ENCODE data around the gene RUNX1. TPM values are rescaled to one million over a fixed set of nuclear protein-coding genes. Genes with fewer than 3 reads are reported as not detected.

Gene RUNX1
- total RNA-seq, 1 donor from 2014 or later: 62.1 TPM

GRCh38 chr21:35035581-35035980 is 13.5 kb downstream of the RUNX1 start:
- no peak overlapping the region for H3K27ac ChIP-seq
- intact Hi-C loops (cut with DNase I): no loop called here
- no peaks in the 10 kb centered on the region for H3K9me3 ChIP-seq
- TF ChIP-seq CTCF (IDR thresholded peaks at IDR 0.05): no peak
- no peak for TF ChIP-seq POLR2A (IDR thresholded peaks at IDR 0.05)
- TF ChIP-seq POLR2AphosphoS5 (IDR thresholded peaks at IDR 0.05; ENCODE audit: insufficient read depth in 1 of 2, low read depth in 1 of 2): no peak
- H3K4me3 ChIP-seq: no peak overlapping the region
- peak in 1 of 2 donors; percentile 67 for DNase-seq (ENCODE audit: extremely low spot score in 2 of 2)
- H3K27me3 ChIP-seq: no peaks in the 10 kb centered on the region
- no peaks in the 10 kb centered on the region for H3K4me1 ChIP-seq
- H3K36me3 ChIP-seq: no peaks in the 10 kb centered on the region

DNA sequence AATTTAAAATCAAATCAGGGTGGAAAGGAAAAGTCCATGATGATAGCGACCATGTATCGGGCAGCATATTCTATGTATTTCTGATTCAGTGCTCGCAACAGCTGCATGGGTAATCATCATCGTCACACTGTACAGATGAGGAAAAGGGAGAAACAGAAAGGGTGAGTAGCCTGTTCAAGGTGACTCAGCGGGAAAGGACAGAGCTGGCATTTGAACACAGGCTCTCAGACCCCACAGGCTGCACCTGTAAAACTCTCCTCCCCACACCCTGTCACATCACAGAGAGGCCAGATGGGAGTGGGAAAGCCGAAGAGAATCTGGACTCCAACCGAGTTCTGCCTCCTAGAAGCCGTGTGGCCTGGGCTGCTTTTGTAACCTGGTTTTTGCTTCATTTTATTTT is 14.0 kb downstream of the RUNX1 start:
- no peaks in the 10 kb centered on the region for H3K27me3 ChIP-seq
- H3K9me3 ChIP-seq: no peaks in the 10 kb centered on the region
- no peak overlapping the region for H3K4me3 ChIP-seq
- H3K27ac ChIP-seq: no peak overlapping the region
- intact Hi-C loops (cut with DNase I): no loop called here
- H3K36me3 ChIP-seq: no peaks in the 10 kb centered on the region
- no peaks in the 10 kb centered on the region for H3K4me1 ChIP-seq
- peak in 1 of 2 donors; percentile 64 for DNase-seq (ENCODE audit: extremely low spot score in 2 of 2)
- no peak for TF ChIP-seq CTCF (IDR thresholded peaks at IDR 0.05)
- TF ChIP-seq POLR2AphosphoS5 (IDR thresholded peaks at IDR 0.05; ENCODE audit: insufficient read depth in 1 of 2, low read depth in 1 of 2): no peak
- no peak for TF ChIP-seq POLR2A (IDR thresholded peaks at IDR 0.05)

GRCh38 chr21:35034203-35034926 is 14.7 kb downstream of the RUNX1 start:
- intact Hi-C loops (cut with DNase I): no loop called here
- no peak for TF ChIP-seq POLR2A (IDR thresholded peaks at IDR 0.05)
- no peak for TF ChIP-seq POLR2AphosphoS5 (IDR thresholded peaks at IDR 0.05; ENCODE audit: insufficient read depth in 1 of 2, low read depth in 1 of 2)
- no peak for TF ChIP-seq CTCF (IDR thresholded peaks at IDR 0.05)
- no peaks in the 10 kb centered on the region for H3K27me3 ChIP-seq
- no peaks in the 10 kb centered on the region for H3K9me3 ChIP-seq
- no peaks in the 10 kb centered on the region for H3K36me3 ChIP-seq
- H3K4me1 ChIP-seq: no peaks in the 10 kb centered on the region
- no peak overlapping the region for H3K27ac ChIP-seq
- no peak overlapping the region for H3K4me3 ChIP-seq
- DNase-seq (ENCODE audit: extremely low spot score in 2 of 2): no peak

GRCh38 chr21:35032474-35033263 is 16.4 kb downstream of the RUNX1 start:
- Histone ChIP-seq H3K4me3 (no peak overlapping the region), H3K4me1 (no peaks in the 10 kb centered on the region), H3K36me3 (no peaks in the 10 kb centered on the region), H3K9me3 (no peaks in the 10 kb centered on the region), H3K27ac (no peak overlapping the region), H3K27me3 (no peaks in the 10 kb centered on the region)
- TF ChIP-seq CTCF (IDR thresholded peaks at IDR 0.05) (no peak), POLR2AphosphoS5 (IDR thresholded peaks at IDR 0.05; ENCODE audit: insufficient read depth in 1 of 2, low read depth in 1 of 2) (no peak), POLR2A (IDR thresholded peaks at IDR 0.05) (no peak)
- intact Hi-C loops (cut with DNase I): no loop called here
- peak in 1 of 2 donors; percentile 49 for DNase-seq (ENCODE audit: extremely low spot score in 2 of 2)

Measured in vagina (tissue), 2 donors.